Measurements from ENCODE around the gene OR4D10.

Gene OR4D10

DNA sequence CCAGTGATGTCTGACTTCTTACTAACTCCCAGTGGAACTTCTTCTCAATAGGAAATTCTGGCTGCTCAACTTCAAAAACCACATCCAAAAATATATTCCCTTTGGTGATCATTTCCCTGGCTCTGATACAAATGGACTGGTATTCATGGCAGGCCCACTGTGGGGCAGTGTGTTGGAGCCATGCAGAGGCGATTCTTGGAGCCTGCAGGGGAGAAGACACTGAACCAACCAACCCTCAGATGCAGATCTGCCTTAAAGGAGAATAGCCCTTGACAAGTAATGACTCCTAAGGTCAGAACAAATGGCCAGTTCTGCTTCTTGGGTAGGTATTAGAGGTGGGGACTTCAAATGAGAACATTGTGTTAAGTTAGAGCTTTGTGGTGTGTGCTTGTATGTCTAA is 50.4 kb downstream of the OR4D10 start:
- no peak for DNase-seq (ENCODE audit: low read depth in 2 of 2)

DNA sequence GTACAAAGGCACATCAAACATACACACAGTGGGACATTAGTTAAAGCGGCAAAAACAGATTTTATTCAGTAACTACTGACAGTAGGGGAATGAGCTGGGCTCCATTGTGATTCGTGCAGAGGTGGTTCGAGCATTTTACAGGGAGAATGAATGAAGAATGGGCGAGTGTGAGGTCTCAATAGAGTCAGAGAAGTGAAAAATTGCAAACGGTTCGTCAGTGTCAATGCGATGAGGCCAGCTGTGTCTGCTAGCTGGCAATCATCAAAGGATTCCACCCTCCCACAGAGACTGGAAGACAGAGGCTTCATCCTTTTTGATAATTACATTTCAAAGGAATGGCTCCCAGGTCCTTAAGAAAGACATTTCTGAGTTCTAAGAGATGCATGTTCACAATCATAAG is 55.6 kb downstream of the OR4D10 start:
- DNase-seq (ENCODE audit: low read depth in 2 of 2): no peak
